SU-DHL-6 (cell line): ENCODE measurements around the gene VIM.

Experiments used
- H2AFZ ChIP-seq: fragments of 200-600 bp; sonication (generic); 2 replicates; pipeline ENCODE4 v1.6.1; 2014; ENCODE audit warnings: low read depth, mild to moderate bottlenecking, moderate library complexity, mixed read lengths, antibody characterized with exemption, low read length; ENCODE audit not compliant: severe bottlenecking
- H3F3A ChIP-seq: fragments of 200-600 bp; shearing (Covaris generic); 2 replicates; pipeline ENCODE4 v1.6.0; 2016; ENCODE audit warnings: antibody characterized with exemption, mild to moderate bottlenecking; ENCODE audit not compliant: insufficient read depth
- H3K27ac ChIP-seq: fragments of 200-600 bp; sonication (generic); 2 replicates; pipeline ENCODE4 v1.5.1; 2016; ENCODE audit warnings: low read depth, mild to moderate bottlenecking, low read length, moderate library complexity, mixed read lengths
- H3K27me3 ChIP-seq: fragments of 200-600 bp; sonication (generic), shearing (Covaris generic); 2 replicates; pipeline ENCODE4 v1.6.0; 2014; ENCODE audit warnings: mild to moderate bottlenecking, low read length
- H3K36me3 ChIP-seq: fragments of 200-600 bp; sonication (generic); 2 replicates; pipeline ENCODE4 v1.6.1; 2014; ENCODE audit warnings: mild to moderate bottlenecking, low read length, mixed read lengths
- H3K4me2 ChIP-seq: fragments of 300-600, 200-600 bp; shearing (Covaris generic), sonication (generic); 2 replicates; pipeline ENCODE4 v1.6.0; 2014; ENCODE audit warnings: low read length, low read depth, mild to moderate bottlenecking; ENCODE audit not compliant: poor library complexity, severe bottlenecking
- H3K4me3 ChIP-seq: fragments of 200-600 bp; sonication (generic); 2 replicates; pipeline ENCODE4 v1.5.1; 2014; ENCODE audit warnings: antibody characterized with exemption, low read length, mild to moderate bottlenecking, mixed read lengths; ENCODE audit not compliant: insufficient read depth, poor library complexity, severe bottlenecking
- H3K79me2 ChIP-seq: fragments of 200-600 bp; sonication (generic); 2 replicates; pipeline ENCODE4 v1.6.1; 2014; ENCODE audit warnings: mild to moderate bottlenecking, low read length, moderate library complexity; ENCODE audit not compliant: insufficient read depth
- H3K9ac ChIP-seq: fragments of 200-600 bp; sonication (generic); 2 replicates; pipeline ENCODE4 v1.7.0; 2014; ENCODE audit warnings: mild to moderate bottlenecking, low read length
- H3K9me2 ChIP-seq: fragments of 200-600 bp; sonication (generic); replicated peaks from 2 replicates; pipeline ENCODE4 v1.6.1; 2014; ENCODE audit warnings: low read length; ENCODE audit not compliant: insufficient read depth
- H3K9me3 ChIP-seq: fragments of 200-600 bp; sonication (generic); 2 replicates; pipeline ENCODE4 v1.6.1; 2014; ENCODE audit warnings: low read length, mixed read lengths; ENCODE audit not compliant: insufficient read depth
- H4K20me1 ChIP-seq: fragments of 200-600 bp; sonication (generic); 2 replicates; pipeline ENCODE4 v1.6.1; 2014; ENCODE audit warnings: low read depth, mild to moderate bottlenecking, antibody characterized with exemption, low read length, moderate library complexity, mixed read lengths
- CTCF ChIP-seq: fragments of 200-600 bp; sonication (generic); IDR thresholded peaks from one replicate; pipeline ENCODE4 v1.5.1; 2017; ENCODE audit warnings: antibody characterized with exemption, mild to moderate bottlenecking, low read length, moderate library complexity; ENCODE audit not compliant: insufficient read depth, poor library complexity, severe bottlenecking
- EZH2phosphoT487 ChIP-seq: fragments of 200-600 bp; sonication (generic), shearing (Covaris generic); conservative IDR thresholded peaks from 2 replicates; pipeline ENCODE4 v1.6.1; 2018; ENCODE audit warnings: mild to moderate bottlenecking, antibody characterized with exemption, low read length, moderate library complexity, mixed read lengths

The VIM gene

GRCh38 chr10:17219024-17219423 lies 9.0 kb upstream of the VIM start:
- TF ChIP-seq CTCF = no peak
- TF ChIP-seq EZH2phosphoT487 = no peak
- Histone ChIP-seq H3K9ac (no peak overlapping the region), H2AFZ (no peak overlapping the region), H3K4me3 (no peak overlapping the region), H3K27ac (no peak overlapping the region), H3K79me2 (no peaks in the 10 kb centered on the region), H3K9me3 (no peaks in the 10 kb centered on the region), H3F3A (no peaks in the 10 kb centered on the region), H3K9me2 (no peaks in the 10 kb centered on the region), H3K27me3 (no peaks in the 10 kb centered on the region), H3K36me3 (no peaks in the 10 kb centered on the region), H3K4me2 (no peak overlapping the region), H4K20me1 (no peaks in the 10 kb centered on the region)

- TF ChIP-seq CTCF (no peak), EZH2phosphoT487 (no peak)
- no peak overlapping the region for H3K9ac ChIP-seq
These were observed 7.4 kb upstream of the VIM start for GRCh38 chr10:17220652-17221100.

GRCh38 chr10:17222329-17222728 lies 5.7 kb upstream of the VIM start:
- H3K9ac ChIP-seq = no peak overlapping the region
- no peaks in the 10 kb centered on the region for H3K36me3 ChIP-seq
- H3K9me3 ChIP-seq = no peaks in the 10 kb centered on the region
- no peak overlapping the region for H2AFZ ChIP-seq
- no peaks in the 10 kb centered on the region for H3K27me3 ChIP-seq
- no peak overlapping the region for H3K4me2 ChIP-seq
- no peaks in the 10 kb centered on the region for H3K9me2 ChIP-seq
- H3F3A ChIP-seq = peaks cover 1% of the 10 kb centered on the region
- no peaks in the 10 kb centered on the region for H4K20me1 ChIP-seq
- TF ChIP-seq CTCF (no peak), EZH2phosphoT487 (no peak)
- no peaks in the 10 kb centered on the region for H3K79me2 ChIP-seq
- H3K27ac ChIP-seq = no peak overlapping the region
- H3K4me3 ChIP-seq = no peak overlapping the region

More at GRCh38 chr10:17220652-17221100, 7.4 kb upstream of the VIM start:
- Histone ChIP-seq H3K27me3 (no peaks in the 10 kb centered on the region), H3K36me3 (no peaks in the 10 kb centered on the region), H2AFZ (no peak overlapping the region), H3K27ac (no peak overlapping the region), H3K79me2 (no peaks in the 10 kb centered on the region), H3F3A (no peaks in the 10 kb centered on the region), H3K4me2 (no peak overlapping the region), H4K20me1 (no peaks in the 10 kb centered on the region), H3K9me2 (no peaks in the 10 kb centered on the region), H3K9me3 (no peaks in the 10 kb centered on the region), H3K4me3 (no peak overlapping the region)

- H2AFZ ChIP-seq = no peak overlapping the region
- no peak overlapping the region for H3K27ac ChIP-seq
- H3K36me3 ChIP-seq = no peaks in the 10 kb centered on the region
- TF ChIP-seq CTCF = no peak
- no peak for TF ChIP-seq EZH2phosphoT487
- no peaks in the 10 kb centered on the region for H3K27me3 ChIP-seq
- no peak overlapping the region for H3K4me3 ChIP-seq
- no peaks in the 10 kb centered on the region for H3K9me2 ChIP-seq
- peaks cover 18% of the 10 kb centered on the region for H3F3A ChIP-seq
- peaks cover 1% of the 10 kb centered on the region; the same call in 1 of the 2 replicates for H3K79me2 ChIP-seq
- no peak overlapping the region for H3K4me2 ChIP-seq
- no peaks in the 10 kb centered on the region for H4K20me1 ChIP-seq
- no peak overlapping the region for H3K9ac ChIP-seq
- H3K9me3 ChIP-seq = no peaks in the 10 kb centered on the region
These were observed 2.2 kb upstream of the VIM start for GRCh38 chr10:17225808-17226207.
